ENCODE measurements around the gene EPHB4. TPM values are rescaled to one million over a fixed set of nuclear protein-coding genes. Genes with fewer than 3 reads are reported as not detected.

EPHB4 gene
- total and polyA plus RNA-seq, 12 donors = 31.5 to 188 (median 103) TPM

DNA sequence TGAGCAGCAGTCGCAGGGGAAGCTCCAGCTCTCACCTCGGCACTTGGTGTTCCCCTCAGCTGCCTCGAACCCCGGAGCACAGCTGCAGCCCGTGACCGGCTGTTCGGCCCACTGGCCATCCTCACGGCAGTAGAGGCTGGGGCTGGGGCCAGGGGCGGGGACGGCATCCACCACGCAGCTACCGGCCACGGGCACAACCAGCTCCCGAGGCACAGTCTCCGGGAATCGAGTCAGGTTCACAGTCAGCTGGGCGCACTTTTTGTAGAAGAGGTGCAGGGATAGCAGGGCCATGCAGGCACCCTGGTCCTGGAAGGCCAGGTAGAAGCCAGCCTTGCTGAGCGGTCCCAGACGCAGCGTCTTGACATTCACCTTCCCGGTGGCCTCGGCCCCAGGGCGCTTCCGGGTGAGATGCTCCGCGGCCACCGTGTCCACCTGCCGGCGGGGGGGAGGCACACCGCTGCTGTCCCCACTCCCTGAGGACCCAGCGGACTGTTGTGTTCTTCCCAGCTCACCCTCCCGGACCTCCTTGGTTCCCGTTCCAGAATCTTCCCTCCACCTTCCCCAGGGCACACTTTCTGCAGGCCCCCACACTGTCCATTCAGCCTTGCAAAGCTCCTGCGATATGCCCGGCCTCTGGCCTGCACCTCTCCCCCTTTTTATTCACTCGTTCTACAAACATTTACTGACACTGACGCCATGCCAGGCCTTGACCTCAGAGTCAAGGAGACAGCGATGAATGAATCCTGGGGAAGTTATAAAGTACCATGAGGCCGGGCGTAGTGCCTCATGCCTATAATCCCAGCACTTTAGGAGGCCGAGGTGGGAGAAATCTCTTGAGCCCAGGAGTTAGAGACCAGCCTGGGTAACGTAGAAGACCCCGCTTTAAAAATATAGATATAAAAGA lies 4.8 kb downstream of the EPHB4 start:
- H3K4me1 ChIP-seq (replicated peaks in 1 of 2) = peaks cover 18 to 30% of the 10 kb centered on the region in 2 donors
- H3K36me3 ChIP-seq (replicated peaks in 1 of 2) = peaks cover 0 to 56% of the 10 kb centered on the region in 2 donors
- no peaks in the 10 kb centered on the region for H3K27me3 ChIP-seq
- H3K9me3 ChIP-seq (replicated peaks in 1 of 3) = no peaks in the 10 kb centered on the region
- TF ChIP-seq, protein P1, sequence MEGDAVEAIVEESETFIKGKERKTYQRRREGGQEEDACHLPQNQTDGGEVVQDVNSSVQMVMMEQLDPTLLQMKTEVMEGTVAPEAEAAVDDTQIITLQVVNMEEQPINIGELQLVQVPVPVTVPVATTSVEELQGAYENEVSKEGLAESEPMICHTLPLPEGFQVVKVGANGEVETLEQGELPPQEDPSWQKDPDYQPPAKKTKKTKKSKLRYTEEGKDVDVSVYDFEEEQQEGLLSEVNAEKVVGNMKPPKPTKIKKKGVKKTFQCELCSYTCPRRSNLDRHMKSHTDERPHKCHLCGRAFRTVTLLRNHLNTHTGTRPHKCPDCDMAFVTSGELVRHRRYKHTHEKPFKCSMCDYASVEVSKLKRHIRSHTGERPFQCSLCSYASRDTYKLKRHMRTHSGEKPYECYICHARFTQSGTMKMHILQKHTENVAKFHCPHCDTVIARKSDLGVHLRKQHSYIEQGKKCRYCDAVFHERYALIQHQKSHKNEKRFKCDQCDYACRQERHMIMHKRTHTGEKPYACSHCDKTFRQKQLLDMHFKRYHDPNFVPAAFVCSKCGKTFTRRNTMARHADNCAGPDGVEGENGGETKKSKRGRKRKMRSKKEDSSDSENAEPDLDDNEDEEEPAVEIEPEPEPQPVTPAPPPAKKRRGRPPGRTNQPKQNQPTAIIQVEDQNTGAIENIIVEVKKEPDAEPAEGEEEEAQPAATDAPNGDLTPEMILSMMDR (IDR thresholded peaks at IDR 0.05) = peak in 1 of 6 experiments; percentile 15
- TF ChIP-seq POLR2A (IDR thresholded peaks at IDR 0.05) = no peak
- peak overlapping the region in 3 of 5 donors; percentile 46 to 93 (median 78) for H3K27ac ChIP-seq
- 53 to 65% (median 58%) methylated on average over 14 to 43 of the region's 43 CpGs for WGBS, 4 donors
- H3K4me3 ChIP-seq = no peak overlapping the region
- intact Hi-C loops (cut with DNase I) = no loop called here
- DNase-seq = peak; percentile 57 to 91 (median 82)

GRCh38 chr7:100819586-100819985 lies 7.7 kb downstream of the EPHB4 start:
- peak in 1 of 7 donors; percentile 20 for DNase-seq
- Histone ChIP-seq H3K27me3 (no peaks in the 10 kb centered on the region), H3K36me3 (replicated peaks in 1 of 2) (peaks cover 0 to 85% of the 10 kb centered on the region in 2 donors), H3K27ac (peak overlapping the region in 1 of 5 donors; percentile 11), H3K4me3 (no peak overlapping the region), H3K4me1 (replicated peaks in 1 of 2) (peaks cover 9 to 24% of the 10 kb centered on the region in 2 donors), H3K9me3 (replicated peaks in 1 of 3) (no peaks in the 10 kb centered on the region)
- intact Hi-C loops (cut with DNase I) = no loop called here
- WGBS, 4 donors = 89 to 91% (median 91%) methylated on average over 11 to 23 of the region's 23 CpGs
- no peak for TF ChIP-seq POLR2A (IDR thresholded peaks at IDR 0.05)
- TF ChIP-seq, protein P1 (IDR thresholded peaks at IDR 0.05) = no peak

DNA sequence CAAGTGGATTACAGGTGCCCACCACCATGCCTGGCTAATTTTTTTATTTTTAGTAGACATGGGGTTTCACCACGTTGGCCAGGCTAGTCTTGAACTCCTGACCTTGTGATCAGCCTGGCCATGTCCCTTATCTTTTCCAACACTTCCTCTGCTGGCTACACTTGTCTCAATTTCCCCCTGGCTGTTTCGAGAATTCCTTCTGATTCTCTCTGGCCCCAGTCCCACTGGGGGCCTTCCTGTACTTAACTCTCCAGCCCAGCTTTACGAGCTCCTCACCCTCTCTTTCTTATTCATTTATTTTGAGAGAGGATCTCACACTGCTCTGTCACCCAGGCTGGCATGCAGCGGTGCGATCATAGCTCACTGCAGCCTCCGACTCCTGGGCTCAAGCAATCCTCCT lies 8.5 kb downstream of the EPHB4 start:
- Histone ChIP-seq H3K36me3 (replicated peaks in 1 of 2) (peaks cover 0 to 90% of the 10 kb centered on the region in 2 donors), H3K27me3 (no peaks in the 10 kb centered on the region), H3K27ac (no peak overlapping the region), H3K4me1 (replicated peaks in 1 of 2) (peaks cover 8 to 17% of the 10 kb centered on the region in 2 donors), H3K4me3 (no peak overlapping the region), H3K9me3 (replicated peaks in 1 of 3) (no peaks in the 10 kb centered on the region)
- WGBS, 4 donors = 66 to 75% (median 67%) methylated on average over 6 of the region's 6 CpGs
- no peak for DNase-seq
- intact Hi-C loops (cut with DNase I) = no loop called here
- TF ChIP-seq, protein P1 (IDR thresholded peaks at IDR 0.05) = no peak
- no peak for TF ChIP-seq POLR2A (IDR thresholded peaks at IDR 0.05)

DNA sequence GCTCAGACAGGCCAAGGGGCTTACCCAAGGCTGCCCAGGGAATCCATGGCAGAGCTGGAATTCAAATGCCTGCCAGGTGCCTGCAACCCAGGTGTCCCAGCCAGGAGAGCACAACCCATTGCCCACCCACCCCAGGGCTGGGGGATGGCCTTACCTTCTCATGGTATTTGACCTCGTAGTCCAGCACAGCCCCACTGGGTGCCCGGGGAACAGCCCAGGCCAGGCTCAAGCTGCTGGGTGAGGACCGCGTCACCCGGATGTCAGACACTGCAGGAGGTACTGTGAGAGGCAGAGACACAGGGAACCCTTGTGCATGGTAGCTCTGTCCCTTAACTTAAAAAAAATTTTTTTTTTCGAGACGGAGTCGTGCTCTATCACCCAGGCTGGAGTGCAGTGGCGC lies 9.0 kb downstream of the EPHB4 start:
- WGBS, 4 donors = 86 to 92% (median 89%) methylated on average over 8 to 9 of the region's 9 CpGs
- H3K27me3 ChIP-seq = no peaks in the 10 kb centered on the region
- H3K4me3 ChIP-seq = no peak overlapping the region
- peaks cover 8 to 14% of the 10 kb centered on the region in 2 donors for H3K4me1 ChIP-seq (replicated peaks in 1 of 2)
- peaks cover 0 to 90% of the 10 kb centered on the region in 2 donors for H3K36me3 ChIP-seq (replicated peaks in 1 of 2)
- H3K27ac ChIP-seq = no peak overlapping the region
- H3K9me3 ChIP-seq (replicated peaks in 1 of 3) = no peaks in the 10 kb centered on the region
- intact Hi-C loops (cut with DNase I) = no loop called here
- TF ChIP-seq, protein P1 (IDR thresholded peaks at IDR 0.05) = no peak
- TF ChIP-seq POLR2A (IDR thresholded peaks at IDR 0.05) = no peak
- DNase-seq = no peak

All from adrenal gland (tissue), 12 donors.